HG02973 (cell line): ENCODE measurements around the gene SLC38A2.

Experiments used
- ATAC-seq: cut with Tn5 transposase; IDR thresholded peaks from one replicate; pipeline ENCODE4 v1.9.1; 2021; ENCODE audit warnings: moderate library complexity; ENCODE audit not compliant: unreplicated experiment

SLC38A2 gene

DNA sequence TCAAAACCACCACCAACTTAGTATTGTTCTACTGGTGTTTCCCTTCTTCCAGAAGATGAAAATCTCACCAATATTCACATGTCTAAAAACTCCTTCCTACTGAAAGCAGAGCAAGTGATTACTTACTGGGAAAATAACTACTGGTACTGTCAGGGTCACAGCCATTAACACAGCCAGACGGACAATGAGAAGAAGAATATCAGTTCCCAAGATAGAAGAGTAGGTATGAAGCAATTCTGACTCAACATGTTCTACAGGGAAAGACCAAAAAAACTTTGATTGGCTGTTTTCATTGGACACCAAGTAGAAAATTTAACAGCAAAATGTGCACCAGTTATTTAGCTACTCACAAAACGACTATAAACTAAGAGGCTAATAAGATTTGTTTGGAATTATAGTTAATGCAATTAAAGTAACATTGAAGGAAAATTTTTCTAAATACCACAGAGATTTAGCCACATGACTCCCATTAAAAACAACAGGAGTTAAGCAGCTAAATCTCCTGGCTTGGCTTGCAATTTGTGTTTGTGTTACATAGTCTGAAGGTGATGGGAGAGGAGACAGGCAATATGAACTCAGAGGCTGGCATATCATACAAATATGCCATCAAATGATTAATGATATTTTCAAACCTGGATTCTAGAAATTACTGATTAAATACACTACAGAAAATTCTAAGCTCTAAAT, 9.5 kb downstream of the SLC38A2 start:
- ATAC-seq: no peak

DNA sequence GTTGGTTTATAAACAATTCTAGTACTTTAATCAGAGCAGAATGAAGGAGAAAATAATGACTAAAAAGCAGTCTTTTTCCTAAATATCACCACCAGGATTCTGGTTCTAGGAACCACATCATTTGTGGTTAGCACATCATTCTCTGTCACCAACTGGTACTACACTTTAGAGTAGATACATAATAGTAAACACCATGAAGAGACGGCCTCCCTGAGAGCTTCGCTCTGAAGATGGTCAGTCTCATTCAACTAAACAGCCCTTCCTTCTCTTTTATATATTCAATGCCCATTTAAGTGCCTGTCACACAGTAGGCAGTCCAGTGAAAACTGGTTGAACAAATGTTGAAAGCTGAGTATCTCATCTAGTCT, 10.9 kb downstream of the SLC38A2 start:
- ATAC-seq: no peak

DNA sequence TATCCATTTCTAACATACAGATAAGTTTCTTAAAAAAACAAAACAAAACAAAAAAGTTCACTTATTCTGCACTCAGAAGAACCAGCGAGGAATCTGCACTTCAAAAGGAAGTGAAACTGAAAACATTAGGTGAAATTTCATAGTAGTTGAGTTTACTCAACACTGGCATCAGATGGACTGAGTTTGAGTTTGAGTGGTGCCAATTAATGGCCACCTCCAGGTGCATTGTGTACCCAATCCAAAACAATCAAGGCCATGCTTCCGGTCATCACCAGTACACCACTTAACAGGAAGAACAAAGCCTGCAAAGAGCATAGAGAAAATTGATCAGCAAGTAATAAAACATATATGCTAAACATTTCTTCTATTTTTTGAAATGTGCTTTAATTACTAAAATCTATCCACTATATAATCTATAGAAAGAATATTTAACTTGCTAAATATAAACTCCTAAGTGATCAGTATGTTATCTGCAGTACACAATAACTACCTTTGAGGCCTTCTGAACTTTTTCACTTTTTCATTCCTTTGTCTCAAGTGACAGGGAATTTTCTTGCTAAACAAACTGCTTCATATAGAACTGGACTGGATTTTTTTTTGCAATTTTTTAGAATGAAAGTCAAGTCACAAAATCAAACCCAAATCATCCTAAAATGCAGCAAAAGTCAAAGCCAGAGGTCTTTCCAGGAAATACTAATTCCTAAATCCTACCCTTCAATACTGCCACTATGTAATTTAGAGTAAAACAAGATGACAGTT, 11.5 kb downstream of the SLC38A2 start:
- ATAC-seq: peak; percentile 71

DNA sequence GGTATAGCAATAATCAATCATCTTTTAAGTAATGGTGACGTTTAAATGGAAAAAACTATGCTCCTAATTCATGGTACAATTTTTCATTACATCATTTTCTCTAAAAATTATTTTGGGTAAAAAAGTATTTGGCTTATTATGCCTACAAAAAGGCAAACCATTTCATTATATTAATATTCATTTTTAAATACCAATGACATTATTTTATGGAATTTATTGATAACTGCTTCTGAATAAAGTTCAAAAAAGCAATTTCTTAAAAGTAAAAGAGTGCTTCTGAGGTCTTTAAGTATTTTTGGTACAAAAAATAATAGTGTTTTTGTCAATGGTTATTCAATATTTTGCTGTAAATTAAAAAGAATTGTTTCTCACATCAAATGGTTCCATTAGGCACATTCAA, 12.2 kb downstream of the SLC38A2 start:
- no peak for ATAC-seq

DNA sequence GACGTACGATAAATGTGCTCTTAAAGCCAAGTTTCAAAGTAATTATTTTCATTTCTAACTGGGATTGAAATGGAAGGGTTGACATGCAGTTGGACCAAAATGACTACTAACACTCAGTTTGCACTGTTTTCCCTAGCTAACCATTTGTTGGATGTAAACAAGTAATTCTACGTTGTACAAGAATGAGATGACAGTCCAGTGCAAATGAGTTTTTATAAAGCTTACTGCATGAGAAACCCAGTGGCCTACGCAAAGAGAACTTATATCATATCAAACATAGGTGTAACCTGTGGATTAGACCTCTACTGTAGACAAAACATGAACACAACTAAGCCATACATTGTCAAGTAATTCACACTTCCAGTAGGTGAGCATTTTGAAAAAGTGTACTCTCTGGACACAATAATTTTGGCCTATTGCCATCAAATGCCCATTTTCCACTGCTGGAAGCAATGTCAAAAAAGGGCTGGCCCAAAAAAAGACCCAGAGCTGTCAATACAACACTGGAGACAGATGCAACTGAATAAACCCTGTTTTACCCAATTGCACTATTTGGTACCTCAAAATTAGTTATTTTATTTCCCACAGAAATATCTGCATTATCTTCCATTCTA, 12.8 kb downstream of the SLC38A2 start:
- no peak for ATAC-seq

DNA sequence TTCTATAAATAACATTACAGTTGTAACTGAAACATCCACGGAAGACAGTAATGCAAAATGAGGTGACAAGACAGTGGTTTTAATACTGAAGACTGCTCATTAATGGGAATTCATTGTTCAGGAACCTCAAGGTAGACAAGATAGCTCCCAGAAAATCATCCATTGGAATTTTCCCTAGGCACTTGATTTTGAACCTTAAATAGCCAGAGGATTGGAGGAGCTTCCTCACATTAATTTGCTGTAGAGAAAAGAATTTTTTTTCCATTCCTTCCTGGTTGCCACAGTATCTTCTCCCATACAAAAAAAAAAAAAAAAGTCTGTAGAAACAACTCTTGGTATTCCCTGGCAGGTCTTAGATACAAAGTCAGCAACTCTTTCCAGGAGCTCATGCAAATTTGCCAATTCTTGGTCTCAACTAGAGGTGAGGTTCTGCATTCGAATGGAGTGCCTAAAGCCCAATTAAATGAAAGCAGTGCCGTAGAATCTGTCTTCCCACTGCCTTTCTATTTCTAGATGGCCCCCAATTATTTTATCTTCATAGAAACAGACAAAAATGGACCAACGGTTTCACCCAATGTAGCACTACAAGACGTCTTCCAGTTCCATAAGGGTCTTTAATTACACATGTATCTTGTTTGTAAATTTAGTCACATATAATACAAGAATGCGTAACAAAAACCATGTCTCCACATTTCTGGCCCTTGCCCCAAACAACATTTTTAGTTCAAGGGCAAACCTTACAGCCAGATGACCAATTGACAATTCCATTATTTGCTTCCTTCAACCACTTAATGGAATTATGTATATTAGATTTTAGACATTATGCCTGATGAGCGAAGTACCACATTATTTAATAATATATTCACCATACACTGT, 13.5 kb downstream of the SLC38A2 start:
- ATAC-seq: no peak

DNA sequence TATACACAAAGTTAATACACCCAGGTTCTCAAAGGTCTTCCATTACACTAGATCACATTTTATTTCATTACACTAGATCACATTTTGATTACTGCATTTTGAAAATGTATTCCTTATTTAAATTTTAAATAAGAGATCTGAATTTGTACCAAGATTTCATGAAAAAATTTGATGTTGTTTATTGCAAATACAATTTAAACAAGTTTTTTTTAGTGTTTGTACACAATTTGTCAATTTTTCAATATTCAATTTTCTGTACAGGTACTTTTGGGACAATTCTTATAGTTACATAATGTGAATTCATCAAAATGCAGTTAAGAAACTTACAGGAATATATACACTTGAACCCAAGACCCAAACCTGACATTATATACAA, 14.3 kb downstream of the SLC38A2 start:
- ATAC-seq: no peak

DNA sequence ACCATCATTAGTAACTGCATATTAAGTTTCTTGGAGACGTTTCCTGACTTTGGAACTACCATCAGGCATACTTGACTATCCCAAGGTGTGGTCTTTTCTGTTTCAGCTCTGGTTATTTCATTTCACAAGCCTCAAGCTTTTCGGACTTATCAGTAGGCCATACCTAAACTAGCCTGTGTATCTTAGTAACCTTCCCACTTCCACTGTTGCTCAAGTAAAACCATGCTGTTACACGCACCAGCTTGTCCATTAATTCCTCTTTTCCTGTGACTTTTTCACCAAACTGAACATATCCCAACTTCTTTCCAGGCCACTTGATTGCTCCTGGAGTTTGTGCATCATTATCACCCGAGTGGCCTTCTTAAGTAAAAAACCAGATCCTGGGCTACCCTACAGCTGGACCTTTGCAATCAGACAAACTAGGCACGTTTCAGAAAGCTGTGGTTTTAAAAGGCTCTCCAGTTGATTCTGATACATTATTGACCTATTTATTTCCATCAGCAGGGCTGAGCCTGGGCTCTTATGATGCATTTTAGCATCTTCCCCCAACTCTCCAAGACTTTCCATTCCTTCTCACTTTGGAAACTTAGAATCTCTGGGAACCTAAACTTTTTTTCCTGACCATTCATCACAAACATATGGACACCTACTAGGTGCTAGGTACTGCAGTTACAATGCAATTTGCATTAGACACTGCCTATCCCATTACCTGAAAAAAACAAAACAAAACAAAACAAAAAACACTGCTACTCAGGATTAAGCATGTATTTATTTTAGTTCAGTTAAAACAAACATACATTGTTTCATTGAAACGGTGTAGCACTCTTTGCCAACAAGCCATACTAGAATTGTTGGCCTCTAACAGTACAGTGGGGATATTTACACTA, 14.9 kb downstream of the SLC38A2 start:
- no peak for ATAC-seq

DNA sequence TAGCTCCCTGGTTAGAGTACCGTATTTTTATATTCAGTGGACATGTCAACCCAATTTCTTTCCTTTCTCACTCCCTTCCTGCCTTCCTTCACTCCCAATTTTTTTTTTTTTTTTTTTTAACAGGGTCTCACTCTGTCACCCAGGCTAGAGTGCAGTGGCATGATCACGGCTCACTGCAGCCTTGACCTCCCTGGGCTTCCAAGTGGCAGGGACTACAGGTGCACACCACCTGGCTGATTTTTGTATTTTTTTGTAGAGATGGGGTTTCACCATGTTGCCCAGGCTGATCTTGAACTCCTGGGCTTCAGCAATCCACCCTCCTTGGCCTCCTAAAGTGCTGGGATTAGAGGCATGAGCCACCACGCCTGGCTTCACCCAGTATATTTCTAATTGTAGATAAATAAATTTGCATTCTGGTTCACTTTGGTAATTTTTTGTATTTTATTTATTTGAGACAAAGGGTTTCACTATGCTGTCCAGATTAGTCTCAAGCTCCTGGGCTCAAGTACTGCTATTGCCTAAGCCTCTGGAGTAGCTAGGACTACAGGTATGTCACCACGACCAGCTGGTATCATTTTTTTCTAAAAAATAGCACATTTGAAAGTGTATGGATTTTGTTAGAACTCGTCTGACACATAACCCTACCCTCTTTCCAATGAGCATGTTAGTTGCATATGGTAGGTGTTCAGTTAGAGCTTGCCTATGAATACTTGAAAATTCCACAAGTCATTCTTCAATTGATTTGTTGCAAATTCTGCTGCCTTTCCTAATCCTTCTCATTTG, 15.7 kb downstream of the SLC38A2 start:
- ATAC-seq: no peak

DNA sequence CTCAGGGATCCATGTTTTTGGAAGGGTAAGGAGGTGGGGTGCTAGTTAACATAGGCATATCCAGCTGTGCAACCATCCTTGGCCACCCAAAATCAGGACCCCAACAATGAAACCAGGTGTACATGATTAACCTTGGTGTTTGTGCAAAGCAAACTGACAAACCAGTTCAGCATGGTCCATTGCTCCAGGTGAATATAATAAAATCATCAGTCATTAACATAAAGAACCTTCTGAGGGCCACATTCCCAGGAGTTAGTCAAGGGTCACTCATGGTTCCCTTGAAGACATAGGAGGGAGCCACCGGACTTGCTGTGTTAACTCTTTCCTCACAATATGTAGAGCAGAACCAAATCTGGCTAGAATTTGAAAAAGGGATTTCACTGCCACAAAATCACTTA, 17.8 kb downstream of the SLC38A2 start:
- ATAC-seq: no peak

DNA sequence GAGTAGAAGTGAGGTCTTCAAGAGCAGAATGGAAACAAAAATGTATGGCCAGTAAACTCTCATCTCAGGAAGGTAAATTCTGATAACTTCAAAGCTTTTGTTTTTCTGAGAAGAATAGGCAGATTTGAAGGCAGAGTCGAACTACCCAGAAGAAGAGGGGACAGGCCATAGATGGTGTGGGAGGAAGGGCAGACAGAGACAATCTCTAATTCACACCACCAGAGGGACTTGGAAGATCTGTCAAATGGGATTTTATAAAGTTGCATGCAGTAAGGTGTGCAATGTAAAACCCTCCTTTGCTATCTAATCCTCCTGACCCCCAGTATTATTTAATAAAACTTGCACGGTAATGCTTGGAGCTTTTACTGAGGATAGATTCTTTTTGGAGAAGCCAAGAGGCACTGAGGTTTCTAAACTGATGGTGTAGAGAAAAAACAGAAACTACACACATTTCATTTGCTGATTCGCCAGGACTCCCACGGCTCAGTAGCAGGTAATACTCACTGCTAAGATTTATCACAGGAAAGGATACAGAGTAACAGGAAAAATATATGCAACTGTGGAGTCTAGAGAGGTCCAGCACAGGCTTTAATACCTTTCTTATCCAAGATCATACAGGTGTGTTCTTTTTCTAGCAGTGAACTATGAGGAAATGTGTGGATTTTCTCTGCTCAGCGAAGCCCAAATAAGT, 18.3 kb downstream of the SLC38A2 start:
- no peak for ATAC-seq

DNA sequence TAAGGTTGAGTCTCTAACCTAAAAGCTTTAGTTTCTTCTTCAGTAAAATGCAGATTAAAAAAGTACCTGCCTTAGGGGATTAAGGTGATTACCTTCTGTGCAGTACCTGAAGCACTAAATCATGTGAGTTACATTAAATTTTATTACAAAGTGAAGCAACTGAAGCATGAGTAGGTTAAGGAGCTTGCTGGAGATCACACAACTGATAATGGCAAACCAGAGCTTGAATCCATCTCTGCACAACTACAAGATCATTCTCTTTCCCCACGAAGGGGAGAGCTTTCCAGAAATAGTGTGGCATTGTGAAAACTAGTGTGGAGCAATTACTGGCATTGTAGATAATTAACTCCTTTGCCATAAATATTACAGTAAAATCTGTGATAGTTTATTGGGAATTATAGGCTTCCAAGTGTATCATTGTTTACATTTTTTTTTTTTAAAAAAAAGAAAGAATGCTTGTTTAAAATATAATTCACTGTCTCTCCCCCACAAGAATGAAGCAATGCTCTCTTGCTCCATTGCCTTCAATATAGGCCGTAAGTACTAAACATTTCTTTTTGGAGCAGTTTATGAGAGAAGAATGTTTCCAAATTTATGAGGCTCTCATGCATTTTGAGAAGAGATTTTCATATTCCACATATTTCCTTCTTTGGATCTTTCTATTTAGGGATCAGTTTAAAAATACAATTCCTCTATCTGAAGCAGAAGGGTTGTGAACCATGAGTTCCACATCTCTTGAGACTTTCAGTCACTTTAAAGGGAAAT, 20.5 kb downstream of the SLC38A2 start:
- no peak for ATAC-seq

DNA sequence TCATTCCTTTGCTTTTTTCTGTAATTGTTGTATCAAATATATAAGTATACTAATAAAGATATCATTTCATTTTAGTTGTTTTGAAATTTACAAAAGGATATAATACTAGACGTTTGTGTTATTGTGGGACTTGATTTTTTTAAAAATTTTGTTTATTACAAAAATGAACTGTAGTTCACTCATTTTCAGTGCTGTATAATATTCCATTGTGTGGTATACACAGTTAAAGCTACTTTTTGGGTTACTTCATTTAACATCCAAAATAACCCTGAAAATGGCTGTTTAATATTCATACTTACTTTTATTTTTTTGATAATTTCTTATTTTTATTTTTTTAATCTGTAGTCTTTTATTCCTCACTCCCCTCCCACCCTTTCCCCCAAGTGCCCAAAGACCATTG, 21.4 kb downstream of the SLC38A2 start:
- no peak for ATAC-seq

DNA sequence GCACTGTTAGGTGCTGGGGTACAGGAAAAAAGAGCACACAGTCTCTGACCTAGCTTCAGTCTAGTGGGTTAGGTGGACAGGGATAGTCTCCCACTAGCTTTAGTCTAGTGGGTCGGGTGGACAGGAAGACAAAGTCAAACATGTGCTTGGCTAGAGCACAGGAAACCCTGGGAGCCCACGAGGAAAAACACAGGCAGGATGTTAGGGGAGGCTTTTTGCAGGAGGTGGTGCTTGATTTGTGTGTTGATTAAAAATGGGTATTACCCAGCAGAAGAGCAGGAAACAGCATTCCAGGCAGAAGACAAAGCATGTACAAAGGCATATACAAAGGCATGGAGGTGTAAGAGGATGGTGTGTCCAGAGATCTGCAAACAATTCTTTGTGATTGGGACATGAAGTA, 23.3 kb downstream of the SLC38A2 start:
- no peak for ATAC-seq

DNA sequence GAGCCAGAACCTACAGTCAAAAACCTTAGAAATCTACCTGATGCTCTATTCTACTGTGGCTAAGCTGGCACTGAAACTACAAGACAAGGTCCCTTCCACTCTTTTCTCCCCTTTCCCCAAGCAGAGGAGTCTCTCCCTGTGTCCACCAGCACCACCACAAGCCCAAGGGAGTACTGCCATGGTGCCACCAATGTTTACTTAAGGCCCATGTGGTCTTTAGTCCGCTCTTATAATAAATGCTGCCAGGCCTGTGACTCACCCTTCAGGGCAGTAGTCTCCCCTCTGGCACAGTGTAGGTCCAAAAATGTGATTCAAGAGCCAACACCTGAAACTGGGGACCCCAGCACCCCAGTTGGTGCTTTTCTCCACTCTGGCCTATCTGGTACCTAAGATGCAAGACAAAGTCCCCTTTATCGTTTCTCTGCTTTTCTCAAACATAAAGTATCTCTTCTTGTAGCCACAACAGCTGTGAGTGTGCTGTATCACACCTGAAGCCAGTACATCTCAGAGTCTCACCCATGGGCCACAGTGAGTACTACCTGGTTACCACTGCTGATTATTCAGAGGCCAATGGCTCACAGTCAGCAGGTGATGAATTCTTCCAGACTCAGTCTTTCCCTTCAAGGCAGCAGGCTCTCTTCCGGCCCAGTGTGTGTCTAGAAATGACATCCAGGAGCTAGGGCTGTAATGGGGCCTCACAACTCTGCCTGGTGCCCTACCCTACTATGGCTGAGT, 29.3 kb downstream of the SLC38A2 start:
- ATAC-seq: no peak

DNA sequence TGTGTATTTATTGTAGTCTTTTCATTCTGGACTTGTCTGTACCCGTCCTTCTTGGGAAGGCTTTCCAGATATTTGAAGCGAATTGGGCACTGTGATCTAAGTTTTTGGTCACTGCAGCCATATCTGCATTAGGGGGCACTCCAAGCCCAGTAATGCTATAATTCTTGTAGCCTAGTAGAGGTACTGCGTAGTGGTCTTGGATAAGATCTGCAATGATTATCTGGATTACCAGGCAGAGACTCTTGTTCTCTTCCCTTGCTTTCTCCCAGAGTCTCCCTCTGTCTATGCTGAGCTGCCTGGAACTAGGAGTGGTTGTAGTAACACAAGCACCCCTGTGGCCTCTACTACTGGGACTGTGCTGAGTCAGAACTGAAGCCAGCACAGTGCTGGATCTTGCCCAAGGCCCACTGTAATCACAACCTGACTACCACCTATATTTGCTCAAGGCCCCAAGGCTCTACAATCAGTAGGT, 30.0 kb downstream of the SLC38A2 start:
- ATAC-seq: peak; percentile 53

DNA sequence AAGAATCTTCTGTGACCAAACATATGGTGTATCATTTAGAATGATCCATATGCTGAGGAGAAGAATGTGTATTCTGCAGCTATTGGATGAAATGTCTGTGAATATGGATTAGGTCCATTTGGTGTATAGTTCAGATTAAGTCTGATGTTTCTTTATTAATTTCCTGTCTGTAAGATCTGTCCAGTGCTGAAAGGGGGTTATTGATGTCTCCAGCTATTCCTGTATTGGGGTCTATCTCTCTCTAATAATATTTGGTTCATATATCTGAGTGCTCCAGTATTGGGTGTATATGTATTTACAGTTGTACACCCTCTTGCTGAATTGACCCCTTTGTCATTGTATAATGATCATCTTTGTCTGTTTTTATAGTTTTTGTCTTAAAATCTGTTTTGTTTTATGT, 33.5 kb downstream of the SLC38A2 start:
- no peak for ATAC-seq

DNA sequence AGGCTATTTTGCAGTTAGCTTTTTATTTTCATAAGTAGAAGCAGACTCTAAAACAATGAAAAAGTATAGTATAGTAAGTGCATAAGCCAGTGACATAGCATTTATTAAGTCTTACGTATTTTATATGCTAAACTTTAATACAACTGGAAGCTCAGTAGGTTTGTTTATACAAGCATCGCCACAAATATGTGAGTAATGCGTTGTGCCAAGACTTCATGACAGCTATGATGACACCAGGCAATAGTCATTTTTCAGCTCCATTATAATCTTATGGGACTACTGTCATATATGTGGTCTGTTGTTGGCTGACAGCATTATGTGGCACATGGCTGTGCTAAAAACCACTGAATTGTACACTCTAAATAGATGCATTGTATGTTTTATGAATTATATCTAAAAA, 40.3 kb downstream of the SLC38A2 start:
- no peak for ATAC-seq
